Measurements from ENCODE around the gene PYGM. TPM values are rescaled to one million over a fixed set of nuclear protein-coding genes. Genes with fewer than 3 reads are reported as not detected.

The PYGM gene
- total and polyA plus RNA-seq, 2 experiments from 2014 or later, result 244 to 246 TPM

GRCh38 chr11:64792482-64792881 is 32.7 kb upstream of the PYGM start:
- H3K9me3 ChIP-seq (ENCODE audit: low read depth), result no peaks in the 10 kb centered on the region
- H3K36me3 ChIP-seq, result no peaks in the 10 kb centered on the region
- H3K4me3 ChIP-seq, result no peak overlapping the region
- DNase-seq (ENCODE audit: low read depth in 1 of 2, low spot score in 1 of 2), result no peak
- no peaks in the 10 kb centered on the region for H3K4me1 ChIP-seq (ENCODE audit: low read depth)
- no peaks in the 10 kb centered on the region for H3K27me3 ChIP-seq
- TF ChIP-seq CTCF (IDR thresholded peaks at IDR 0.05; ENCODE audit: low read depth, low read length), result no peak
- H3K27ac ChIP-seq, result no peak overlapping the region

GRCh38 chr11:64791781-64792291 is 32.1 kb upstream of the PYGM start:
- H3K9me3 ChIP-seq (ENCODE audit: low read depth), result no peaks in the 10 kb centered on the region
- H3K4me3 ChIP-seq, result no peak overlapping the region
- H3K4me1 ChIP-seq (ENCODE audit: low read depth), result no peaks in the 10 kb centered on the region
- DNase-seq (ENCODE audit: low read depth in 1 of 2, low spot score in 1 of 2), result no peak
- no peaks in the 10 kb centered on the region for H3K27me3 ChIP-seq
- H3K36me3 ChIP-seq, result no peaks in the 10 kb centered on the region
- H3K27ac ChIP-seq, result no peak overlapping the region
- TF ChIP-seq CTCF (IDR thresholded peaks at IDR 0.05; ENCODE audit: low read depth, low read length), result no peak

- TF ChIP-seq CTCF (IDR thresholded peaks at IDR 0.05; ENCODE audit: low read depth, low read length), result no peak
- no peaks in the 10 kb centered on the region for H3K36me3 ChIP-seq
- no peak for DNase-seq (ENCODE audit: low read depth in 1 of 2, low spot score in 1 of 2)
- no peaks in the 10 kb centered on the region for H3K27me3 ChIP-seq
- H3K9me3 ChIP-seq (ENCODE audit: low read depth), result no peaks in the 10 kb centered on the region
- H3K4me3 ChIP-seq, result no peak overlapping the region
- no peak overlapping the region for H3K27ac ChIP-seq
- H3K4me1 ChIP-seq (ENCODE audit: low read depth), result no peaks in the 10 kb centered on the region
Observed at GRCh38 chr11:64790205-64791095, 30.7 kb upstream of the PYGM start.

GRCh38 chr11:64789331-64790204 is 29.8 kb upstream of the PYGM start:
- Histone ChIP-seq H3K4me1 (ENCODE audit: low read depth) (no peaks in the 10 kb centered on the region), H3K27ac (no peak overlapping the region), H3K36me3 (no peaks in the 10 kb centered on the region), H3K9me3 (ENCODE audit: low read depth) (no peaks in the 10 kb centered on the region), H3K27me3 (no peaks in the 10 kb centered on the region), H3K4me3 (no peak overlapping the region)
- no peak for TF ChIP-seq CTCF (IDR thresholded peaks at IDR 0.05; ENCODE audit: low read depth, low read length)
- no peak for DNase-seq (ENCODE audit: low read depth in 1 of 2, low spot score in 1 of 2)

GRCh38 chr11:64788321-64789215 is 28.8 kb upstream of the PYGM start:
- Histone ChIP-seq H3K4me3 (no peak overlapping the region), H3K27me3 (no peaks in the 10 kb centered on the region), H3K4me1 (ENCODE audit: low read depth) (no peaks in the 10 kb centered on the region), H3K9me3 (ENCODE audit: low read depth) (no peaks in the 10 kb centered on the region), H3K27ac (no peak overlapping the region), H3K36me3 (no peaks in the 10 kb centered on the region)
- TF ChIP-seq CTCF (IDR thresholded peaks at IDR 0.05; ENCODE audit: low read depth, low read length), result no peak
- no peak for DNase-seq (ENCODE audit: low read depth in 1 of 2, low spot score in 1 of 2)

Data from cardiac muscle cell (in vitro differentiated cells and primary cell).